ENCODE data around the gene VLDLR.

Gene VLDLR

GRCh38 chr9:2622461-2623287 is 1.1 kb downstream of the VLDLR start:
- peak; percentile 69 for DNase-seq (ENCODE audit: low spot score)

GRCh38 chr9:2623288-2624050 is 1.9 kb downstream of the VLDLR start:
- peak; percentile 72 for DNase-seq (ENCODE audit: low spot score)

- no peak for DNase-seq (ENCODE audit: low spot score)
Measured at GRCh38 chr9:2624051-2624682, 2.6 kb downstream of the VLDLR start.

DNA sequence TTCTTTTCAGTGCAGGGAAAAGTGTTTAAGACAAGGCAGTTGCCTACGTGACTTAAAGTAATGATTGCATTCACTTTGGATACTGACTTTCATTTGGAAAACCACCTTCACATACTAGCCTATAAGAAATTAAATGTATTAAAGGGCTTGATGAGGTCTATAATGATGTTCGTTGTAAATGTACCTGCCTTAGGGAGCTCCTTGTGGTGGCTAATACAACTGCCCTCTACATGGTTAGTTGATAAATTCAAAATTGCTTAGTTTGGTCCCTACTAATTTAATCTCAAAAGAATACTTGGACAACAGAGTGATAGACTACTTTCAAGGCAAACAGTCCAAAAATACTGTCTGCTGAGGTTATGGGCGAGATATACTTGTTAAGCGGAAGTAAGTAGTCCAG is 3.8 kb downstream of the VLDLR start:
- DNase-seq (ENCODE audit: low spot score), result no peak

- DNase-seq (ENCODE audit: low spot score), result no peak
Measured at GRCh38 chr9:2628919-2629318, 7.3 kb downstream of the VLDLR start.

DNA sequence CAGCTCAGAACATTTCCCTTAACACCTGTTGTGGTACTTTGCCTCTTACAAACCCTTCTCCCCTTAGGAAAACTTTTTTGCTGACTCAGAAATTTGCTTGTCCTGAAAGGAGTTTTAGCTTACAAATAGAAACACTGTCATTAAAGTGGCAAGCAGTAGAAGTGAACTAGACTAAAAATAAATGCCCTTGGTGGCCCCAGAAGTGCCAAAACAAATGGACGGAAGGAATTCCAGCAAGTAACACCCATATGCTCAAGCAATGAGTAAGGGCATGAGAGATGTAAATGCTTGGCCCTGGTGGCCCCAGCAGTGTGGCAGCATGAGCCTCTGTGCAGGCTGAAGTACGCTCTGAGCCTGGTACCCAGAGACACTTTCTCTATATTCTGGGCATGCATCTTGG is 8.6 kb downstream of the VLDLR start:
- no peak for DNase-seq (ENCODE audit: low spot score)

DNA sequence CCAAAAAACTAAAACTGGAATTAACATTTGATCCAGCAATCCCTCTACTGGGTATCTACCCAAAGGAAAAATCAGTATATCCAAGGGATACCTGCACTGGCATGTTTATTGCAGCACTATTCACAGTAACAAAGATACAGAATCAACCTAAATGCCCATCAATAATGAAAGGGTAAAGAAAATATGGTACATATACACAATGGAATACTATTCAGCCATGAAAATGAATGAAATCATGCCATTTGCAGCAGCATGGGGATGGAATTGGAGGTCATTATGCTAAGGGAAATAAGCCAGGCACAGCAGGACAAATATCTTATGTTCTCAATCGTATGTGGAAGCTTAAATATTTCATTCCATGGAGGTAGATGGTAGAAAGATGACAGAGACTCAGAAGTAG is 9.7 kb downstream of the VLDLR start:
- no peak for DNase-seq (ENCODE audit: low spot score)

- no peak for DNase-seq (ENCODE audit: low spot score)
Measured at GRCh38 chr9:2634153-2634552, 12.6 kb downstream of the VLDLR start.

DNA sequence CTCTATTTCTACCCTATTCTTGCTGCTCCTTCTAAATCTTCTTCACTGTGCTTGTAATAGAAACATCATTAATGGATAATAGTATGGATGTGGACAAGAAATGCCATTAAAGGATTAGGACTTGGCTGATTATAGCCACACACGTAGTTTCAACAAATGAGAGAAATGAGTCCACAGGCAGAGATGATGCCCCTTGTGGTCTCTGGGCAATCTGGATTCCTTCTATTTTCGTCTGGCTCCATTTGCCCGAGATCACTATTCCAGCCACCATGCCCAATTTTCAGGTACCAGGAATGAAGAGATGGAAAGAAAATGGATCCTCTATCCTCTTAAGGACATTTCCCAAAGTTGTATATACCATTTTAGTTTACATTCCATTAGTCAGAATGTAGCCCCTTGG is 13.2 kb downstream of the VLDLR start:
- no peak for DNase-seq (ENCODE audit: low spot score)

DNA sequence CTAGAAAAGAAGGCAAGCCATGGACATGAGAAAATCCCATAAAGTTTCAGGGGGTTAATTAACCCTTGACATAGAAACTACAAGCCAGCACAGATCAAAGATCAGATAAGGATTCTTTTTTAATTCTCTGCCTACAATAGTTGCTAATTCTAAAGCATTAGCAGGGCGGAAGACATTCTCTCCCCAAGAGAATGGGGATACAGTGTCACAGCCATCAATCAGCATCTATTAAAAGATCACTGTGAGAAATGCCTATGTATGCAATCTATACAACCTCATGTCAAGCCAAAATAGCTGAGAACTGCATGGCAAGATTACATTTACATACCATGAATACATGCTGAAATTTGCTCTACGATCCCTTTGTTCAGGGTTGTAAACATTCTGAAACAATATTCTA is 14.3 kb downstream of the VLDLR start:
- no peak for DNase-seq (ENCODE audit: low spot score)

GRCh38 chr9:2637390-2637789 is 15.8 kb downstream of the VLDLR start:
- DNase-seq (ENCODE audit: low spot score), result no peak

- no peak for DNase-seq (ENCODE audit: low spot score)
Measured at GRCh38 chr9:2638871-2639673, 17.5 kb downstream of the VLDLR start.

DNA sequence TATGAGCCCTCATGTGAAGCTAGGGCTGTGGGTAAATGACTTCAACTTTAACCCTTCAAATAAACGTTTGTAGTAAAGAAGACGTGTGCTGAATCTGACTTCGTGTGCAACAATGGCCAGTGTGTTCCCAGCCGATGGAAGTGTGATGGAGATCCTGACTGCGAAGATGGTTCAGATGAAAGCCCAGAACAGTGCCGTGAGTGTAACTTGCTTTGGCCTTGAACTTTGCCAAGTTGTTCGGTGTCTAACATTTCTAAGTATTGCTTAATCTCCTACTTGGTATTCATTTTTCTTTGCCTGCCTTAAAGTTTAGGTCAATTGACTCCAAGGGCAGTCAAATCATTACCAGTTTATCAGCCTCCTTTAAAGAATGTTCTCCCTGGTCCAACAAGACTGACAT is 18.2 kb downstream of the VLDLR start:
- no peak for DNase-seq (ENCODE audit: low spot score)

DNA sequence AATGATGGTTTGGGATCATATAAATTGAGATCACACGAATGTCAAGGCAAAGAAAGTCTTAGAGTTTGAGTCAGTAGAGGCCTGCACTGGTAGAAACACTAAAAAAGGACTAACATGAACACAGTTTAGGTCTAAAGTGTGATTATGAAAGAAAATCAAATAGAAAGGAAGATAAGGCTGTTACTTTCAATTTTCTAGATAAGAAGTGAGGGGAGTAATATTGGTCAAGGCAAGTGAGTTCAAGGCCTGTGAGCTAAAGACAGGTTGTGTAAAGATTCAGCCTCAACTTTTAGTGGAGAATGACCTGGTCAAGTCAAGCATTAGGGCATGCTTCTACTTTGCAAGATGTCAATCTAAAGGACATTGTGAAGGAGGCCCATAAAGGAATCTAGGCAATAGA is 19.0 kb downstream of the VLDLR start:
- DNase-seq (ENCODE audit: low spot score), result no peak

GRCh38 chr9:2641033-2641432 is 19.4 kb downstream of the VLDLR start:
- DNase-seq (ENCODE audit: low spot score), result no peak

- DNase-seq (ENCODE audit: low spot score), result no peak
Measured at GRCh38 chr9:2642068-2642467, 20.5 kb downstream of the VLDLR start.

- no peak for DNase-seq (ENCODE audit: low spot score)
Measured at GRCh38 chr9:2645569-2645968, 24.0 kb downstream of the VLDLR start.

GRCh38 chr9:2655411-2655901 is 33.9 kb downstream of the VLDLR start:
- no peak for DNase-seq (ENCODE audit: low spot score)

DNA sequence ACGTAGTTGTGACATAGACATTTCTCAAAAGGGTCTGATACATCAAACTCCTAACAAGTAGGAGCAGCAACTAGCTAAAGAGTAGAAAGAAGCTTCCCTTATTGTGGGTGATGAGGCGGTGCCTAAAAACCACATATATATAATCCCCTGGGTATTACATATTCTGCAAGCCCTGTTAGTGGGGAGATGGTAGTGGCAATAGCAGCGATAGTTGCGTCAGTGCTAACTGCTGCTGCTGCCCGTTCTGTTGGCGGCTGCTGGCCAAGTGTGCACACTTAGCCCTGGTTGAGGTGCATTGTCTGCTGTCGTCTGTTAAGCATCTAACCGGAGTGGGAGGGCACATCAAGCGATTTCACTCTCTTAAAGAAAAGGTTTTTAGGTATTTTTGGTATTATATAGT is 35.8 kb downstream of the VLDLR start:
- DNase-seq (ENCODE audit: low spot score), result no peak

DNA sequence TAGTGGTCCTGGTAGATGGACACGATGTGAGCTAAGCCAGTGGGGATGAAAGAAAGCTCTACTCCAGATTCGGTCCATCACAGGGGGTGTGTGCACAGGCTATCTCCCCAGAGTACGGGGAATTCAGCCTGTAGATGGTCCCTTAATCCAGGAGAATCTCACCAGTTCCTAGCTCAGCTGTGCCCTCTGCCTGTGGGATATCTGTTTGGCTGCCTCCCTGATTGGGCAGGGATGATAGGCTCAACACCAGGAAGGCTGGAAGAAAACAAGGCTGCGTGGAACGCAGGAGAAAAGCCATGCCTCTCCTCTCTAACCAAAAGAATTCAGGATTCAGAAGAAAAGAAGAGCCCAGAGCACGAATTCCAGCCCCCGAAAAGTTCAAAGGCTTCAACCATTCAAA is 40.9 kb downstream of the VLDLR start:
- no peak for DNase-seq (ENCODE audit: low spot score)

DNA sequence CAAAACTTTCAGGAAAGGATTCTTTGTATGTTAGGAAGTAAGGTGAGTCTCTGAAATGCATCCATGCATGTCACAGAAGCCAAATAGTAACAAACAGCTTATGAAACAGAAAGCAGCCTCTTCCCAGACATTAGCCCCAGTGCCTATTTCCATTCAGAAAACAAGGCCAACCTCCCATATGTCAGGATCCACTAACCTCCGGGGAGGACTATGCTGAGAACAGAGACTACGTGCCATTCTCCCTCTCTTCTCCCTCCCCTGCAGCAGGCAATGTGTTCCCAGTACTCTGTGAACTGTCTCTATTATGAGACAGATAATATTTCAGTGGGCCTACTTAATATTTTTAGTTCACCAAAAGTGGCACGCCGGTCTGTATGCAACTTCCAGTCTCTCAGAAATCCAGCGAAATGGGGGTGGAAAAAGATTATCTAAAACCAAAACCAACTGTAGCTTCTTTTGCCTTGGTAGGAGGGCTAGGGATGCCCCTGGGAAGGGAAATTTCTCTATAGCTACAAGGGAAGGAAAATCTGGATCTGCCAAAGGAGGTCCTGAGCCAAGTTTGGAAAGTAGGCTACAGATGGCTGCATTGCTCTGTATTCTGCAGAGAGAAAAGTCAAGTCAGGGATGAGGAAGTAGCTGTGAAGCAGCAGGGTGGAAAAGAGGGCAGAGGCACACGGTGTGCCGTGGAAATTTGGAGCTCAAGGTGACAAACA is 42.0 kb downstream of the VLDLR start:
- DNase-seq (ENCODE audit: low spot score), result no peak

All from left forelimb (tissue), 1 donor.